GM12878 (cell line): Measurements from ENCODE around the gene HOXD9. TPM values are rescaled to one million over a fixed set of nuclear protein-coding genes. Genes with fewer than 3 reads are reported as not detected.

Experiments used
- ATAC-seq: fragments of 200-7000 bp; cut with Tn5 transposase; 3 replicates; pipeline ENCODE4 v1.9.1; 2020; ENCODE audit warnings: mild to moderate bottlenecking, moderate library complexity
- BruUV-seq: library from RNA; stranded (reverse); fragments of 400-500 nt; replicated peaks from 2 replicates; lab custom pipeline; 2021; lab: Mats Ljungman, UMichigan
- CTCF ChIA-PET: fragments of 300-600 bp; sonication (Branson Sonifier 250); formaldehyde crosslinking; extraction: SDS; loops from one replicate; lab custom pipeline; 2021; ENCODE audit warnings: inconsistent platforms; lab: Yijun Ruan, JAX
- POLR2A ChIA-PET: fragments of 350-600 bp; formaldehyde crosslinking; extraction: SDS; loops from one replicate; lab custom pipeline; 2021; ENCODE audit warnings: inconsistent platforms; lab: Charles Lee
- RAD21 ChIA-PET: fragments of 300-600 bp; sonication (Branson Sonifier 250); formaldehyde crosslinking; loops from one replicate; lab custom pipeline; 2023; ENCODE audit warnings: antibody characterized with exemption; ENCODE audit not compliant: unreplicated experiment; lab: Charles Lee
- SMC1A ChIA-PET: fragments of 300-600 bp; sonication (Branson Sonifier 250); formaldehyde crosslinking; loops from one replicate; lab custom pipeline; 2023; ENCODE audit not compliant: unreplicated experiment, uncharacterized antibody; lab: Charles Lee
- DNase-seq: peaks from one replicate; pipeline ENCODE4 v3.0.0-alpha.2; 2011; ENCODE audit warnings: low read depth, low spot score
- FAIRE-seq: peaks from 3 replicates; lab custom pipeline; 2011; peaks lifted over from hg19 to GRCh38; lab: Jason Lieb, UNC
- H2AFZ ChIP-seq: 2 replicates; pipeline ENCODE4 v1.6.0; 2011; ENCODE audit warnings: low read depth, low read length, control low read depth; ENCODE audit not compliant: control insufficient read depth
- H3K27ac ChIP-seq: 2 replicates; pipeline ENCODE4 v1.5.1; 2011; ENCODE audit warnings: control low read depth; ENCODE audit not compliant: control insufficient read depth, insufficient read depth
- H3K27me3 ChIP-seq, 2 experiments: replicated peaks in 1 of 2; 2 replicates each; pipeline versions ENCODE4 v1.6.0 to v1.6.1; 2011; ENCODE audit warnings: low read length in 1 of 2; ENCODE audit not compliant: control insufficient read depth in 2 of 2, insufficient read depth in 2 of 2
- H3K36me3 ChIP-seq, 2 experiments: 2 replicates each; pipeline ENCODE4 v1.5.1; 2011; ENCODE audit warnings: low read length in 1 of 2; ENCODE audit not compliant: control insufficient read depth in 2 of 2, insufficient read depth in 2 of 2
- H3K4me1 ChIP-seq: 2 replicates; pipeline ENCODE4 v1.6.1; 2011; ENCODE audit warnings: mild to moderate bottlenecking, low read length, moderate library complexity, mixed read lengths; ENCODE audit not compliant: control insufficient read depth, insufficient read depth
- H3K4me2 ChIP-seq: 2 replicates; pipeline ENCODE4 v1.6.0; 2011; ENCODE audit warnings: control low read depth; ENCODE audit not compliant: control insufficient read depth, insufficient read depth
- H3K4me3 ChIP-seq: fragments of 200-600 bp; sonication (generic); 2 replicates; pipeline ENCODE4 v1.5.1; 2016
- H3K79me2 ChIP-seq: 2 replicates; pipeline ENCODE4 v1.6.0; 2011; ENCODE audit warnings: low read length; ENCODE audit not compliant: control insufficient read depth, insufficient read depth
- H3K9ac ChIP-seq: 2 replicates; pipeline ENCODE4 v1.8.0; 2011; ENCODE audit warnings: low read length, control low read depth, mixed read lengths; ENCODE audit not compliant: control insufficient read depth, insufficient read depth
- H3K9me3 ChIP-seq: replicated peaks from 3 replicates; pipeline ENCODE4 v1.5.1; 2011; ENCODE audit warnings: mild to moderate bottlenecking, low read length; ENCODE audit not compliant: control insufficient read depth, insufficient read depth
- H4K20me1 ChIP-seq: 2 replicates; pipeline ENCODE4 v1.6.0; 2011; ENCODE audit not compliant: control insufficient read depth, insufficient read depth
- BRCA1 ChIP-seq: IDR thresholded peaks from 2 replicates; pipeline ENCODE4 v1.6.1; 2011; ENCODE audit warnings: low read depth, low read length, improper control_type of control experiment
- CBX5 ChIP-seq: sonication (generic); IDR thresholded peaks from 2 replicates; pipeline ENCODE4 v1.6.1; 2016; ENCODE audit warnings: low read depth, moderate library complexity, mild to moderate bottlenecking, inconsistent platforms
- CREM ChIP-seq: IDR thresholded peaks from 2 replicates; pipeline ENCODE4 v1.6.1; 2014; ENCODE audit warnings: antibody characterized with exemption, low read depth
- CTCF ChIP-seq, 3 experiments: IDR thresholded peaks in 2 of 3; conservative IDR thresholded peaks in 1 of 3; 2 replicates each; pipeline ENCODE4 v1.5.1; 2011; ENCODE audit warnings: low read depth in 3 of 3, low read length in 3 of 3, mild to moderate bottlenecking in 3 of 3, control low read depth in 2 of 3, moderate library complexity in 2 of 3, inconsistent platforms in 1 of 3, mixed read lengths in 1 of 3; ENCODE audit not compliant: control insufficient read depth in 2 of 3, insufficient read depth in 1 of 3; ENCODE audit errors: extremely low read depth in 1 of 3
- NFIC ChIP-seq: IDR thresholded peaks from 2 replicates; pipeline ENCODE4 v1.6.1; 2012; ENCODE audit warnings: low read depth, mild to moderate bottlenecking, inconsistent platforms, low read length, moderate library complexity
- PAX8 ChIP-seq: fragments of 450-650 bp; IDR thresholded peaks from 2 replicates; pipeline ENCODE4 v1.6.1; 2017; ENCODE audit warnings: mild to moderate bottlenecking, moderate library complexity
- POU2F2 ChIP-seq: IDR thresholded peaks from 3 replicates; pipeline ENCODE4 v1.6.1; 2011; ENCODE audit warnings: low read depth, mild to moderate bottlenecking, low read length, borderline replicate concordance
- RUNX3 ChIP-seq: IDR thresholded peaks from 2 replicates; pipeline ENCODE4 v1.6.1; 2012; ENCODE audit warnings: low read length, inconsistent platforms
- SMAD5 ChIP-seq: IDR thresholded peaks from 2 replicates; pipeline ENCODE4 v1.6.1; 2016; ENCODE audit warnings: antibody characterized with exemption, low read depth
- SMC3 ChIP-seq: IDR thresholded peaks from 2 replicates; pipeline ENCODE4 v1.6.1; 2011; ENCODE audit warnings: low read length, improper control_type of control experiment, borderline replicate concordance
- SUPT20H ChIP-seq: IDR thresholded peaks from 2 replicates; pipeline ENCODE4 v1.6.1; 2011; ENCODE audit warnings: low read depth, mild to moderate bottlenecking, low read length, moderate library complexity, borderline replicate concordance; ENCODE audit not compliant: control insufficient read depth
- TCF7 ChIP-seq: IDR thresholded peaks from 2 replicates; pipeline ENCODE4 v1.6.1; 2014; ENCODE audit warnings: antibody characterized with exemption, borderline replicate concordance
- ZNF592 ChIP-seq: fragments of 450-650 bp; IDR thresholded peaks from 2 replicates; pipeline ENCODE4 v1.6.1; 2017; ENCODE audit warnings: mild to moderate bottlenecking, moderate library complexity
- ZZZ3 ChIP-seq: IDR thresholded peaks from 2 replicates; pipeline ENCODE4 v1.6.1; 2011; ENCODE audit warnings: low read depth; ENCODE audit not compliant: control insufficient read depth, insufficient read length
- WGBS: methylation state at CpG from one replicate; pipeline ENCODE4 v1.1.6; 2016; ENCODE audit warnings: low lambda C conversion rate; ENCODE audit not compliant: insufficient replicate concordance, insufficient coverage; ENCODE audit errors: missing lambda C conversion rate; 5-methylcytosine and 5-hydroxymethylcytosine counted together
- in situ Hi-C: fragments of 300-500 bp; cut with MboI; formaldehyde crosslinking; loops from 9 replicates; pipeline ENCODE4 v1.14.3; 2018; ENCODE audit warnings: mixed read lengths
- intact Hi-C: fragments of 100-400 bp; cut with micrococcal nuclease; formaldehyde crosslinking; loops from one replicate; pipeline ENCODE4 v1.14.2; 2022; ENCODE audit not compliant: unreplicated experiment
- polyA plus RNA-seq, 11 experiments: library from polyadenylated mRNA; depleted of rRNA in 4 of 11; unstranded in 6 of 11; stranded (reverse) in 5 of 11; fragments of >200 nt; fragmentation: Nextera tagmentation in 4 of 11; fragmentation: Illumina TruSeq in 1 of 11; extraction: Ambion mirVana in 4 of 11; extraction: Trizol in 1 of 11; gene quantifications; 1 replicate in 1 of 11; 2 replicates in 10 of 11; pipeline versions ENCODE4 v1.2.1 to v1.2.3, GENCODE V29; 2011 to 2016; ENCODE audit warnings: inconsistent platforms in 2 of 11, missing spikeins in 2 of 11, low read depth in 1 of 11
- total RNA-seq, 4 experiments: library from RNA; depleted of rRNA in 3 of 4; stranded (reverse); fragments of >200 nt in 3 of 4; fragmentation: Illumina TruSeq in 1 of 4; extraction: Trizol in 1 of 4; gene quantifications; 2 replicates each; pipeline versions ENCODE4 v1.2.1 to v1.2.3, GENCODE V29; 2013 to 2021

Gene HOXD9
- total and polyA plus RNA-seq, 10 of the 15 experiments (the other 5 are each of a cell fraction or from before 2014, with no cell fraction given), result not detected

GRCh38 chr2:176146101-176146500 is 23.6 kb downstream of the HOXD9 start:
- in situ Hi-C loops, result loop anchor here (25.0 kb wide), 1 partner anchor 1191 kb away; no protein-coding TSS in a partner anchor
- Histone ChIP-seq H3K36me3 (no peaks in the 10 kb centered on the region), H3K27ac (no peak overlapping the region), H3K4me1 (no peaks in the 10 kb centered on the region), H3K27me3 (peaks cover 10 to 28% of the 10 kb centered on the region in 2 experiments), H3K4me2 (no peak overlapping the region), H3K79me2 (no peaks in the 10 kb centered on the region), H2AFZ (no peak overlapping the region), H3K4me3 (no peak overlapping the region), H3K9ac (no peak overlapping the region), H4K20me1 (no peaks in the 10 kb centered on the region), H3K9me3 (no peaks in the 10 kb centered on the region)
- no TSS peak for BruUV-seq
- CTCF ChIA-PET, result interaction anchor here (4.9 to 8.6 kb wide), 2 partner anchors 308 to 408 kb away, joined by 39 to 157 read pairs; no protein-coding TSS in a partner anchor
- POLR2A ChIA-PET, result no interaction called here
- 17% methylated on average over 6 of the region's 6 CpGs for WGBS
- SMC1A ChIA-PET, result interaction anchor here (1.0 to 4.6 kb wide), 3 partner anchors 310 to 506 kb away, joined by 3 to 34 read pairs (median 25); no protein-coding TSS in a partner anchor
- no peak for DNase-seq
- intact Hi-C loops, result no loop called here
- RAD21 ChIA-PET, result no interaction called here
- no peak for ATAC-seq
- no peak for FAIRE-seq
- no peak for TF ChIP-seq PAX8
- no peak for TF ChIP-seq SMAD5
- TF ChIP-seq RUNX3, result no peak
- TF ChIP-seq CTCF (IDR thresholded peaks at IDR 0.05 in 2 of 3, conservative IDR thresholded peaks at IDR 0.05 in 1 of 3; ENCODE audit: control insufficient read depth in 2 of 3, extremely low read depth in 1 of 3, insufficient read depth in 1 of 3, low read depth in 3 of 3, low read length in 3 of 3), result no peak
- TF ChIP-seq CREM, result no peak
- TF ChIP-seq BRCA1, result no peak
- no peak for TF ChIP-seq SUPT20H
- no peak for TF ChIP-seq ZZZ3
- no peak for TF ChIP-seq NFIC
- no peak for TF ChIP-seq SMC3
- no peak for TF ChIP-seq CBX5
- no peak for TF ChIP-seq TCF7
- no peak for TF ChIP-seq ZNF592
- TF ChIP-seq POU2F2, result no peak
